Natural killer cell treated with Interleukin-12 subunit alpha and Interleukin-12 subunit beta and Interleukin-15 and Interleukin-18, amount 100 ng/mL, for 72 hours (primary cell): Measurements from ENCODE around the gene UPK1A. TPM values are rescaled to one million over a fixed set of nuclear protein-coding genes. Genes with fewer than 3 reads are reported as not detected.
A peak's percentile ranks its signal among the peaks of the same experiment; 100 is the strongest.
"Not testable (repeated sequence)": the region's sequence is repeated elsewhere in the genome, so short reads cannot be mapped to it uniquely, and the experiment has no call there.

Source experiments
- ATAC-seq, 2 donors: fragments of 150-1000 bp; cut with Tn5 transposase in 1 of 2; sonication (Bioruptor Pico), chemical (Tn5 transposase) in 1 of 2; 2 replicates each; pipeline ENCODE4 v1.10.0; 2021
- DNase-seq: peaks from one replicate; pipeline ENCODE4 v3.0.0; 2022; ENCODE audit warnings: low spot score
- H3K27ac Mint-ChIP-seq, 2 donors: 1 replicate in 1 of 2; 2 replicates in 1 of 2; pipeline ENCODE4 v1.8.0; 2022; ENCODE audit warnings: mixed read lengths in 2 of 2, mild to moderate bottlenecking in 1 of 2, moderate library complexity in 1 of 2
- H3K27me3 Mint-ChIP-seq, 2 donors: 1 replicate in 1 of 2; 2 replicates in 1 of 2; pipeline ENCODE4 v1.8.0; 2022; ENCODE audit warnings: mixed read lengths in 2 of 2
- H3K36me3 Mint-ChIP-seq: one replicate; pipeline ENCODE4 v1.8.0; 2022; ENCODE audit warnings: mixed read lengths
- H3K4me1 Mint-ChIP-seq, 2 donors: 1 replicate in 1 of 2; 2 replicates in 1 of 2; pipeline ENCODE4 v1.8.0; 2022; ENCODE audit warnings: low read depth in 2 of 2, mixed read lengths in 2 of 2, mild to moderate bottlenecking in 1 of 2
- H3K4me3 Mint-ChIP-seq: one replicate; pipeline ENCODE4 v1.8.0; 2022; ENCODE audit warnings: mixed read lengths
- H3K9me3 Mint-ChIP-seq: 2 replicates; pipeline ENCODE4 v1.8.0; 2022; ENCODE audit warnings: mixed read lengths
- total RNA-seq, 2 donors: library from RNA; stranded (reverse); gene quantifications; one replicate each; pipeline ENCODE4 v1.2.3, GENCODE V29; 2022

Gene UPK1A
- total RNA-seq, 2 donors from 2014 or later = 0.38 to 0.70 TPM

DNA sequence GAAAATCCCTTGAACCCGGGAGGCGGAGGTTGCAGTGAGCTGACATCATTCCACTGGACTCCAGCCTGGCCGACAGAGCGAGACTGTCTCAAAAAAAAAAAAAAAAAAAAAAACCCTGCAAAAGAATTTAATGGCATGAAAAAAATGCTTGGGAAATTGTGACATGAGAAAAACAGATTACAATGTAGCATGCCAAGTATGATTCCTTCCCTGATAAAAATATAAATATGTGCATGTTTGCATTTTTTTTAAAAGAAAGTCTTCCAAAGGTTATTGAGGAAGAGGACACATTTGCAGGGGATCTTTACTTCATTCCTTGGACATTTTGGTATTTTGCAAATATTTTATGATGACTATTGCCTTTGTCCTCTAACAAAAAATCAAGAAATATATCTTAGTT, 23.5 kb downstream of the UPK1A start:
- H3K4me3 Mint-ChIP-seq = no peak overlapping the region
- no peak for DNase-seq
- no peak for ATAC-seq
- no peak overlapping the region for H3K27ac Mint-ChIP-seq
- peaks cover 0 to 10% of the 10 kb centered on the region in 2 donors for H3K4me1 Mint-ChIP-seq
- H3K9me3 Mint-ChIP-seq = no peaks in the 10 kb centered on the region
- H3K27me3 Mint-ChIP-seq = no peaks in the 10 kb centered on the region
- H3K36me3 Mint-ChIP-seq = no peaks in the 10 kb centered on the region

DNA sequence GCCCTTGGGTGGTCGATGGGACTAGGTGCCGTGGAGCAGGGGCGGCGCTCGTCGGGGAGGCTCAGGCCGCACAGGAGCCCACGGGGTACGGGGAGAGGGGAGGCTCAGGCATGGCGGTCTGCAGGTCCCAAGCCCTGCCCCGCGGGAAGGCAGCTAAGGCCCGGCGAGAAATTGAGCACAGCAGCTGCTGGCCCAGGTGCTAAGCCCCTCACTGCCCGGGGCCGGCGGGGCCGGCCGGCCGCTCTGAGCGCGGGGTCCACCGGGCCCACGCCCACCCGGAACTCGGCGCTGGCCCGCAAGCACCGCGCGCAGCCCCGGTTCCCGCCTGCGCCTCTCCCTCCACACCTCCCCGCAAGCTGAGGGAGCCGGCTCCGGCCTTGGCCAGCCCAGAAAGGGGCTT, 24.8 kb downstream of the UPK1A start:
- not testable (repeated sequence) for ATAC-seq, H3K9me3 Mint-ChIP-seq, DNase-seq, H3K36me3 Mint-ChIP-seq, H3K27me3 Mint-ChIP-seq, H3K27ac Mint-ChIP-seq, H3K4me3 Mint-ChIP-seq
- H3K4me1 Mint-ChIP-seq = peaks cover 0 to 11% of the 10 kb centered on the region in 2 donors

DNA sequence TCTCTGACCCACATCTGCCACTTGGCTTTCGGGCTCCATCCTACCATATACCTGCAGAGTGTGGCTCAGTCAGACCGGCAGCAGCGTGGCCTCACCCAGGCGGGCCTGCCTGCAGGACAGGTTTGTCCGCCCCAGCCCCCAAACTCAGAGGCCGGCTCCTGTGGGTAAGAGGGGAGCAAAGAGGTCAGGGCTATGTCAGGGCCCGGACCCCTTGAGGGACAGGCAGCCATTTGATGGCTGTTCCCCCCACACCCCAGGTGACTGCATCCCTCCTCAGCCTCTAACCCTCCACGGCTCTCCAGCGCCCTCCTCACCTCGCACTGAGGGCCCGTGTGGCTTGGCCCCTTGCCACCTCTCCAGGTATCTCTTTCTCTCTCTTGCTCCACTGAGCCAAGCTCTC, 25.7 kb downstream of the UPK1A start:
- no peak overlapping the region for H3K27ac Mint-ChIP-seq
- no peaks in the 10 kb centered on the region for H3K27me3 Mint-ChIP-seq
- DNase-seq = no peak
- ATAC-seq = no peak
- no peaks in the 10 kb centered on the region for H3K36me3 Mint-ChIP-seq
- H3K4me1 Mint-ChIP-seq = peaks cover 0 to 13% of the 10 kb centered on the region in 2 donors
- H3K4me3 Mint-ChIP-seq = no peak overlapping the region
- no peaks in the 10 kb centered on the region for H3K9me3 Mint-ChIP-seq

DNA sequence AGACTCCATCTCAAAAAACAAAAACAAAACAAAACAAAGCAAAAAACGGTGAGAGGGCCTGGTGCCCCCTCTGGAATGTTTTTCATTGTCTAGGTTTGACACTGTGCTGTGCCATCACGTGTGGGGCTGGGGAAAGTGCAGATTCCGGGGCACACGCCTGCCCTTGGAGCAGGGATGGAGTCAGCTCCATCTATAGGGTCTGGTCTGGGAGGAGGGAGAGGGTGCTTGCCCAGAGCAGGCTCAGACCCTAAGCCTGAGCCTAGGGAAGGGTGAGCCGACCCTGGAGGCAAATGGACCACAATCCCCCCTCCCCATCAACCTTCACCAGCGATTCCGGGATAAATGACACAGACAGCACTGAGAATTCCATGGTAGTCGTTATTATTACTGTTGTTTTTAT, 27.1 kb downstream of the UPK1A start:
- DNase-seq (no peak), ATAC-seq (peak in 1 of 2 donors; percentile 8)
- peaks cover 0 to 13% of the 10 kb centered on the region in 2 donors for H3K4me1 Mint-ChIP-seq
- no peak overlapping the region for H3K4me3 Mint-ChIP-seq
- no peaks in the 10 kb centered on the region for H3K27me3 Mint-ChIP-seq
- H3K9me3 Mint-ChIP-seq = no peaks in the 10 kb centered on the region
- peak overlapping the region in 1 of 2 donors; percentile 67 for H3K27ac Mint-ChIP-seq
- H3K36me3 Mint-ChIP-seq = no peaks in the 10 kb centered on the region

DNA sequence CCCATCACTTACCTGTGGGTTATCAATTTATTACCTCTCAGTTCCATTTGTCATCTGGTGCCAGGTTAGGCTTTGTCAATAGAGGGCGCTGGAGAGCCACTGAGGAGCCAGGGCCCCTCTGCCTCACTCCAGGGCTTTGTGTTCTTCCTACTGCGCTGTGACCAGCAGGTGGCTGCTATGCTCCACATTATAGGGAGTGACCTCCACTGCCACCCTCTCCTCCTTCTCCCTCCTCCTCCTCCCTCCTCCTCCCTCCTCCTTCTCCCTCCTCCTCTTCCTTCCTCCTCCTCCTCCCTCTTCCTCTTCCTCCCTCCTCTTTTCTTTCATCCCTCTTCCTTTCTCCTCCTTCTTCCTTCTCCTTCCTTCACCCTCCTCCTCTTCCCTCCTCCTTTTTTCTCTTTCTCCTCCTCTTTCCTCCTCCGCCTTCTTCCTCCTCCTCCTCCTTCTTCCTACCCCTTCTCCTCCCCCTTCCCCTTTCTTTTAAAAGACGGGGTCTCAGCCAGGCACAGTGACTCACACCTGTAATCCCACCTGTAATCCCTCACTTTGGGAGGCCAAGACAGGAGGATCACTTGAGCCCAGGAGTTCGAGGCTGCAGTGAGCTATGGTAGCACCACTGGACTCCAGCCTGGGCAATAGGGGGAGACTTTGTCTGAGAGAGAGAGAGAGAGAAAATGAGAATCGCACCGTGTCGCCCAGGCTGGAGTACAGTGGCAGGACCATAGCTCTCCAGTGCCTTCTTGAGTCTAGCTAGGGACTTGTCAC, 27.7 kb downstream of the UPK1A start:
- DNase-seq (peak; percentile 91), ATAC-seq (peak; percentile 100)
- H3K4me1 Mint-ChIP-seq = peaks cover 0 to 16% of the 10 kb centered on the region in 2 donors
- H3K36me3 Mint-ChIP-seq = no peaks in the 10 kb centered on the region
- H3K9me3 Mint-ChIP-seq = no peaks in the 10 kb centered on the region
- peak overlapping the region; percentile 39 to 67 for H3K27ac Mint-ChIP-seq
- no peak overlapping the region for H3K4me3 Mint-ChIP-seq
- H3K27me3 Mint-ChIP-seq = no peaks in the 10 kb centered on the region

DNA sequence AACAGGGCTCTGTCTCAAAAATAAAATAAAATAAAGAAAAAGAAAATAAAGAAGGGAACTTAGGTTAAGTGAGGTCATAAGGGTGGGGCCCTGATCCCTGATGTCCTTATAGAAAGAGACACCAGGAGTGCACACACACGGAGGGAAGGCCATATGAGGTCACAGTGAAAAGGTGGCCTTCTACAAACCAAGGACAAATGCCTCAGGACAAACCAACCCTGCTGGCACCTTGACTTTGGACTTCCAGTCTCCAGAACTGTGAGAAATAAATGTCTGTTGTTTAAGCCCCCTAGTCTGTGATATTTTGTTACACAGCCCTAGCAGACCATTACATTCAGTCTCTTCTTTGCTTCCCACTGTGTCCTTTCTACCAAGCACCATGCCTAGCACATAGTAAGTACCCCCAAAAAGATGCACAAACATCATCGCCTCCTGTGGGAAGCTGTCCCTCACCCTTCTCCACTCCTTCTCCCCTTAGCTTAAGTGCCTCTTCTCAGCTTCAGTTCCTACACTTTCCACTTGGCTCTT, 29.6 kb downstream of the UPK1A start:
- Mint-ChIP-seq H3K36me3 (no peaks in the 10 kb centered on the region), H3K4me1 (peaks cover 0 to 20% of the 10 kb centered on the region in 2 donors), H3K27ac (no peak overlapping the region), H3K9me3 (no peaks in the 10 kb centered on the region), H3K4me3 (no peak overlapping the region), H3K27me3 (no peaks in the 10 kb centered on the region)
- DNase-seq (no peak), ATAC-seq (no peak)

DNA sequence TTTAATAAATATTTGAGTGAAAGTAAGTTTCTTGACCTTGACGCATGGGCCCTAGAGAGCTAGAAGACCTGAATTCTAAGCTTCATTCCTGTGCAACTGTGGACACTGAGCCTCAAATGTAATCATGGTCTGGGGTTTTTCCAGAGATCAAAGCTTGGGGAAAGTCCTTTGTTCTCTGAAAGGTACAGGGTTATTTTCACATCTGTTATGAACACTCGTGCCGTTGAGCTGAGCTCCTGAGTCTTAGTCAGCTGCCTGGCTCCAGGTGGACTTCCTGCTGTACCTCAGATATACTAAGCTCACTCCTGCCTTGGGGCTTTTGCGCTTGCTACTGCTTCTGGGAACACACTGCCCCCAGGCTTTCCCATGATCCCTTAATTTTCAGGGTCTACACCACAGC, 30.5 kb downstream of the UPK1A start:
- no peak overlapping the region for H3K4me3 Mint-ChIP-seq
- no peaks in the 10 kb centered on the region for H3K36me3 Mint-ChIP-seq
- no peaks in the 10 kb centered on the region for H3K27me3 Mint-ChIP-seq
- DNase-seq (no peak), ATAC-seq (no peak)
- peaks cover under 1 to 20% of the 10 kb centered on the region in 2 donors for H3K4me1 Mint-ChIP-seq
- H3K9me3 Mint-ChIP-seq = no peaks in the 10 kb centered on the region
- H3K27ac Mint-ChIP-seq = peak overlapping the region in 1 of 2 donors; percentile 25

DNA sequence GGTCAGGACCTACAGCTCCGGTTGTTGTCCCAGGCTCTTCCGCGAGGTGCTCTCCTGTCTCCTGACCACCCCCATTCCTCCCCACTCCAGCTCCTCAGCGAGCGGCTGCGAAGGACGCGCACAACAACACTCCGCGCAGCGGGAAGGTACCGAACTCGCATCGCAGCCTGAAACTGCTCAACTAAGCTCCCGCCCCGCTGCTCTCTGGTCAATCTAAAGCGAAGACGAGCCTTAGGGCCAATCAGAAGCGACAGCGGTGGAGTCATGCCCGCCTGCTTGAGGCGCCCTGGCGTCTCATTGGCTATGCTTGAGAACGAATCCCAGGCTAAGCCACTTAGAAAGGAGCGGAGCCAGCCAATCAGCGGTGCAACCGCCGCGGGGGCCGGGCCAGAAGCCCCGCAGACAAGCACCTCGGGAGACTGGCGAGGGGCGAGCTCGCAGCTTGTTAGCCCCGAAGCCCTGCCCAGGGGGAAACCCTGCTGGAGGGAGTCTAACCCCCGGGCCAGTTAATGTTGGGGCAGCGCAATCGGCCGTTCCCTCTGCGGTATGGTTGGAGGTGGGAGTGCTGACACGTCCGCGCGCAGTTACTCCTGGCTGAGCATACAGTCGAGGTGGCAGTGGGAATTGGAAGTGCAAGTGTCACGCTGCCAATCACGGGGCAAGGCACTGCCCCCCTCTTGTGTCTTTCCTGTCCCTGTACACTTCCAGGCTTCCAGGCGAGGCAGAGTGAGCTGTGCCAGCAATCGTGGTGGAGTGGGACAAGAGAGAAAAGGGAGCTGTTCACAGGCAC, 36.1 kb downstream of the UPK1A start:
- H3K4me3 Mint-ChIP-seq = peak overlapping the region; percentile 98
- peak overlapping the region; percentile 85 to 98 for H3K27ac Mint-ChIP-seq
- peaks cover 9 to 14% of the 10 kb centered on the region in 2 donors for H3K4me1 Mint-ChIP-seq
- H3K27me3 Mint-ChIP-seq = peaks cover 0 to 3% of the 10 kb centered on the region in 2 donors
- peak; percentile 96 for DNase-seq
- no peaks in the 10 kb centered on the region for H3K36me3 Mint-ChIP-seq
- ATAC-seq = peak; percentile 99 to 100
- no peaks in the 10 kb centered on the region for H3K9me3 Mint-ChIP-seq

DNA sequence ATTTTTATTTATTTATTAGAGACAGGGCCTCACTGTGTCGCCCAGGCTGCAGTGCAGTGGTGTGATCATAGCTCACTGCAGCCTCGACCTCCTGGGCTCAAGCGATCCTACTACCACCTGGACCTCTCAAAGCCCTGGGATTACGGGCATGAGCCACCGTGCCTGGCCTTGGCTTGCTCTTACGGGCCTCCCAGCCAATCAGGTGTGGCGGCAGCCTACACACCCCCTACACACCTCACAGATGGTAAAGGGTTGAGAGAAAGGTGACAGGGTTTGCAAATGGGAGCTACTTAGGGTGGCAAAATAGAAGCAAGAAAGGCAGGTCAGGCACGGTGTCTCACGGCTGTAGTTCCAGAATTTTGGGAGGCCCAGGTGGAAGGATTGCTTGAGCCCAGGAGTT, 37.0 kb downstream of the UPK1A start:
- Mint-ChIP-seq H3K4me3 (peak overlapping the region; percentile 98), H3K27me3 (peaks cover 0 to 3% of the 10 kb centered on the region in 2 donors), H3K36me3 (no peaks in the 10 kb centered on the region), H3K27ac (no peak overlapping the region), H3K9me3 (no peaks in the 10 kb centered on the region), H3K4me1 (peaks cover 9 to 16% of the 10 kb centered on the region in 2 donors)
- DNase-seq (no peak), ATAC-seq (no peak)

DNA sequence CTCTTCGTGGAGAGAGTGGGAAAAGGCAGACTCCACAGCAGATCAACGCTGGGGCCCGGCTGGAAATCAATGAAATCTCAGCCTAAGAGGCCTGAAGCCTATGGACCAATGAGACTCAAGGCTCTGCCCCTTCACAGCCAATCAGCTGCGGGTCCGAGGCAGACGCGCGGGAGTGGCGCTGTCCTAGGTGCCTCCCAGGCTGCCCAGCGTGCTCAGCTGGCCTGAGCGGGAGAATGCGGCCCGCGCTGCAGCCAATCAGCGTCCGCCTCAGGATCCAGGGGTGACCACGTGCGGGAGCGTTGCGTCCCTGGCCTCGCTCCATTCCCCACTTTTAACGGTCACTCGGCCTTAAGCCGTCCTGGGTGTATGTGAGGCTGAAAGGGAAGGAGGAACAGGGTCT, 37.9 kb downstream of the UPK1A start, which contains the start of gene ZBTB32:
Gene ZBTB32, plus strand, starts transcription at position 341 of the 400 bp plus-strand sequence. CDS start 10,069 bp downstream, outside the sequence.
- Mint-ChIP-seq H3K4me3 (no peak within 1 kb of the TSS), H3K27ac (no peak within 1 kb of the TSS)
- no peak for ATAC-seq

DNA sequence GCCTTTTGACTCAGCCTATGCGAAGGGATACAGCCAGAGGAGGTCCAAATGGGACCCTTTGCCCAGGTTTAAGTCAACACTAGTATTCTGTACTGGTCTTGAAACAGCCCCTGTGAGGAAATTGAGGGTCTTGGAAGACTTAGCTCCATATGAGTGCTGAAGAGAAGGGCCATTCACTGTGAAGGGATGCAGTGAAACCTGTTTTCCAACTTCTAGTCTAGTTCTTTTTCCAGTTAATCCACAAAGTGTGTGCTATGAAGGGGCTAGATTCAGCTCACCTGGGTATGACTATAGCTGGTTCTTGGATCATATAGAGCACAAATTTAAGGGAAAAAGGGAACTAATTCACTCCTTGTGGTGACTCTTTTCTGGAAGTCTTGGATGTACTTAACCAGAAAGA, 42.1 kb downstream of the UPK1A start:
- peaks cover 23 to 27% of the 10 kb centered on the region in 2 donors for H3K4me1 Mint-ChIP-seq
- peak overlapping the region in 1 of 2 donors; percentile 46 for H3K27ac Mint-ChIP-seq
- no peaks in the 10 kb centered on the region for H3K27me3 Mint-ChIP-seq
- ATAC-seq = no peak
- DNase-seq = no peak
- peak overlapping the region; percentile 17 for H3K4me3 Mint-ChIP-seq
- H3K36me3 Mint-ChIP-seq = no peaks in the 10 kb centered on the region
- no peaks in the 10 kb centered on the region for H3K9me3 Mint-ChIP-seq

More for the DNA sequence above, 37.9 kb downstream of the UPK1A start, which contains the start of gene ZBTB32:
- Mint-ChIP-seq H3K4me1 (peaks cover 9 to 15% of the 10 kb centered on the region in 2 donors), H3K27me3 (peaks cover 0 to 3% of the 10 kb centered on the region in 2 donors), H3K36me3 (no peaks in the 10 kb centered on the region), H3K9me3 (no peaks in the 10 kb centered on the region)
- DNase-seq = no peak

DNA sequence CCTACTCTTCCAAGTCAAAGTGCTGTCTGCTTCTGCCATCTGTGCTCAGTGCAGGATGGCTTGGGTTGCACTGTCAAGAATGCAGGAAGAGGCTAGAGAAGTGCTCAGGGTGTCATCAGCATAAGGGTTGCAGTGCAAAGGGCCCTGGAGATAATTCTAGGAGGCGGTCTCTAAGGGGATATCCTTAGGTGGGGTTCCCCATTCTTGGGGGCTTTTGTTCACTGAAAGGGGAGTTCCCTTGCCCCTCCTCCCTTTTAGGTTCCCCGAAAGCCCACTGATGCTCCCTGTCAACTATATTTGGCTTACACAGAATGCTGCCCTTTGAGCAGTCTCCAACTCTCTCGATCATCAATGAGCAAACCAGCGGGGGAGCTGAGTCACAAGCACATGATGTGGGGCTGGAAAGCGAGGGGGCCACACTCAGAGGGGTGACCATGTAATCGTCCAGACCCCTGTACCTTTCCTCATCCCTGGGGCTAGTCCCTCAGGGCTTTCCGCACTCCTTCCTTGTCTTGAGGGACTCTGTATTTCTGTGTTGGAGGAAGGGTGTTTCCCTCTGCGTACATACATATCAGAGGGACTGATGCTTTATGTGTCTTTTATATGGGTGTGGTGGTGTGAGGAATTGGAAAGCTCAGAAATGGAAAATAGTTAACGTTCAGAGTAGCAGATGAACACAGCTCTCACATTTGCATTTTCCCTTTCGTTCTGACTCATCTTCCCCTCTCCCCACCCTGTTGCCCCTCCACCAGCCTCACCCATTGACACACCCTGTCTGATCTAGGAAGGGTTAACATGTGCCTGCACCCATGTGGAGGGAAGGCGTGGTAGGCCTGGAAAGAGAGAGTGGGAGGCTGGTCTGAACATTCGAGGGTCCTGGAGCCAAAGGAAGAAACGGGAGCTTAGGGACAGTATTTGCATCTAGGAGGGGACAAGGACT, 44.7 kb downstream of the UPK1A start:
- Mint-ChIP-seq H3K4me3 (peak overlapping the region; percentile 88), H3K27me3 (no peaks in the 10 kb centered on the region), H3K36me3 (peaks cover 18% of the 10 kb centered on the region), H3K9me3 (no peaks in the 10 kb centered on the region), H3K27ac (peak overlapping the region; percentile 96 to 99), H3K4me1 (peaks cover 41 to 44% of the 10 kb centered on the region in 2 donors)
- DNase-seq (peak; percentile 80), ATAC-seq (peak; percentile 63 to 66)
